H9 (cell line): ENCODE measurements around the gene TFAP2E. TPM values are rescaled to one million over a fixed set of nuclear protein-coding genes. Genes with fewer than 3 reads are reported as not detected.

Source experiments
- DNase-seq: peaks from one replicate; pipeline ENCODE4 v3.0.0-alpha.2; 2017
- H2AFZ ChIP-seq: one replicate; pipeline ENCODE4 v1.6.1; 2013; ENCODE audit warnings: mild to moderate bottlenecking, low read length, control low read depth, moderate library complexity
- H2AK5ac ChIP-seq: 2 replicates; pipeline ENCODE4 v1.6.1; 2013; ENCODE audit warnings: low read length, control low read depth, mixed read lengths; ENCODE audit not compliant: insufficient read length
- H2BK120ac ChIP-seq: one replicate; pipeline ENCODE4 v1.6.1; 2013; ENCODE audit warnings: low read depth, mild to moderate bottlenecking, low read length, control low read depth, inconsistent platforms; ENCODE audit not compliant: poor library complexity, severe bottlenecking
- H2BK12ac ChIP-seq: 2 replicates; pipeline ENCODE4 v1.6.1; 2013; ENCODE audit warnings: low read length, control low read depth, mixed read lengths, low read depth; ENCODE audit not compliant: insufficient read length
- H2BK15ac ChIP-seq: 2 replicates; pipeline ENCODE4 v1.6.1; 2013; ENCODE audit warnings: low read depth, low read length, control low read depth
- H2BK20ac ChIP-seq: one replicate; pipeline ENCODE4 v1.6.1; 2013; ENCODE audit warnings: low read depth, mild to moderate bottlenecking, low read length, control low read depth, inconsistent platforms; ENCODE audit not compliant: poor library complexity, severe bottlenecking
- H2BK5ac ChIP-seq: 2 replicates; pipeline ENCODE4 v1.6.1; 2013; ENCODE audit warnings: low read length, control low read depth, mixed read lengths; ENCODE audit not compliant: insufficient read length
- H3K14ac ChIP-seq: 2 replicates; pipeline ENCODE4 v1.6.1; 2013; ENCODE audit warnings: low read length, control low read depth; ENCODE audit not compliant: insufficient read depth
- H3K18ac ChIP-seq: 2 replicates; pipeline ENCODE4 v1.6.1; 2013; ENCODE audit warnings: low read depth, mild to moderate bottlenecking, mixed read lengths, low read length, control low read depth; ENCODE audit not compliant: insufficient read length
- H3K23ac ChIP-seq: 2 replicates; pipeline ENCODE4 v1.6.1; 2013; ENCODE audit warnings: low read length, control low read depth, mixed read lengths, low read depth; ENCODE audit not compliant: insufficient read length
- H3K23me2 ChIP-seq: 2 replicates; pipeline ENCODE4 v1.6.1; 2013; ENCODE audit warnings: low read depth, mild to moderate bottlenecking, mixed read lengths, low read length, control low read depth; ENCODE audit not compliant: insufficient read length, poor library complexity, severe bottlenecking
- H3K27ac ChIP-seq: 2 replicates; pipeline ENCODE4 v1.5.1; 2013; ENCODE audit warnings: low read length, control low read depth, mixed read lengths, low read depth; ENCODE audit not compliant: insufficient read length
- H3K27me3 ChIP-seq: 2 replicates; pipeline ENCODE4 v1.6.1; 2013; ENCODE audit warnings: low read length, control low read depth, inconsistent platforms; ENCODE audit not compliant: insufficient read depth
- H3K4ac ChIP-seq: 2 replicates; pipeline ENCODE4 v1.6.1; 2013; ENCODE audit warnings: low read depth, mild to moderate bottlenecking, control low read depth, inconsistent platforms, low read length, moderate library complexity
- H3K4me1 ChIP-seq: 2 replicates; pipeline ENCODE4 v1.6.1; 2013; ENCODE audit warnings: low read length, control low read depth, inconsistent platforms; ENCODE audit not compliant: insufficient read depth
- H3K4me2 ChIP-seq: 2 replicates; pipeline ENCODE4 v1.6.1; 2013; ENCODE audit warnings: low read length, control low read depth, mixed read lengths; ENCODE audit not compliant: insufficient read length, insufficient read depth
- H3K56ac ChIP-seq: 2 replicates; pipeline ENCODE4 v1.6.1; 2013; ENCODE audit warnings: low read depth, mild to moderate bottlenecking, mixed read lengths, low read length, control low read depth; ENCODE audit not compliant: insufficient read length
- H3K79me1 ChIP-seq: 2 replicates; pipeline ENCODE4 v1.6.1; 2013; ENCODE audit warnings: low read depth, mild to moderate bottlenecking, moderate library complexity, low read length, control low read depth, inconsistent platforms; ENCODE audit not compliant: insufficient read depth, poor library complexity, severe bottlenecking
- H3K79me2 ChIP-seq: 2 replicates; pipeline ENCODE4 v1.6.1; 2013; ENCODE audit warnings: low read length, control low read depth, inconsistent platforms; ENCODE audit not compliant: insufficient read depth
- H3K9ac ChIP-seq: 2 replicates; pipeline ENCODE4 v1.6.1; 2013; ENCODE audit warnings: low read length, control low read depth, mixed read lengths; ENCODE audit not compliant: insufficient read length; ENCODE audit errors: extremely low read depth
- H3K9me3 ChIP-seq: one replicate; pipeline ENCODE4 v1.6.1; 2013; ENCODE audit warnings: low read depth, low read length, inconsistent platforms; ENCODE audit not compliant: control insufficient read depth
- H3T11ph ChIP-seq: one replicate; pipeline ENCODE4 v1.6.1; 2013; ENCODE audit warnings: mild to moderate bottlenecking, low read length, control low read depth, inconsistent platforms
- H4K20me1 ChIP-seq: one replicate; pipeline ENCODE4 v1.6.1; 2013; ENCODE audit not compliant: control insufficient read depth, insufficient read length, insufficient read depth
- H4K5ac ChIP-seq: 2 replicates; pipeline ENCODE4 v1.6.1; 2013; ENCODE audit warnings: low read depth, mild to moderate bottlenecking, mixed read lengths, low read length, control low read depth; ENCODE audit not compliant: insufficient read length
- H4K8ac ChIP-seq: replicated peaks from 2 replicates; pipeline ENCODE4 v1.6.1; 2013; ENCODE audit warnings: low read length, control low read depth, mixed read lengths, low read depth; ENCODE audit not compliant: insufficient read length
- H4K91ac ChIP-seq: 2 replicates; pipeline ENCODE4 v1.6.1; 2013; ENCODE audit warnings: low read depth, mild to moderate bottlenecking, moderate library complexity, mixed read lengths, low read length, control low read depth; ENCODE audit not compliant: insufficient read length
- H3K27ac Mint-ChIP-seq, 3 experiments: 2 replicates in 2 of 3; 3 replicates in 1 of 3; pipeline ENCODE4 v1.8.0; 2020 to 2021; ENCODE audit warnings: mixed read lengths in 3 of 3, mild to moderate bottlenecking in 1 of 3, moderate library complexity in 1 of 3
- H3K27me3 Mint-ChIP-seq: 2 replicates; pipeline ENCODE4 v1.8.0; 2021; ENCODE audit warnings: low read depth, mild to moderate bottlenecking, moderate library complexity, mixed read lengths
- H3K36me3 Mint-ChIP-seq, 3 experiments: 2 replicates in 2 of 3; 3 replicates in 1 of 3; pipeline ENCODE4 v1.8.0; 2020 to 2021; ENCODE audit warnings: low read depth in 3 of 3, mixed read lengths in 3 of 3; ENCODE audit not compliant: insufficient read depth in 1 of 3
- H3K4me1 Mint-ChIP-seq, 2 experiments: 2 replicates each; pipeline ENCODE4 v1.8.0; 2020; ENCODE audit warnings: mixed read lengths in 2 of 2
- H3K4me3 Mint-ChIP-seq, 2 experiments: 2 replicates in 1 of 2; 3 replicates in 1 of 2; pipeline ENCODE4 v1.8.0; 2020 to 2021; ENCODE audit warnings: mild to moderate bottlenecking in 2 of 2, mixed read lengths in 2 of 2, moderate library complexity in 1 of 2
- H3K9me3 Mint-ChIP-seq, 2 experiments: 2 replicates in 1 of 2; 3 replicates in 1 of 2; pipeline ENCODE4 v1.8.0; 2020; ENCODE audit warnings: mild to moderate bottlenecking in 2 of 2, mixed read lengths in 2 of 2, moderate library complexity in 1 of 2
- WGBS: extraction: QIAGEN DNeasy Blood & Tissue Kit; methylation state at CpG from one replicate; pipeline ENCODE4 v1.1.7; 2013; ENCODE audit warnings: missing lambda C conversion rate, low lambda C conversion rate, mixed read lengths; ENCODE audit not compliant: insufficient read length; ENCODE audit errors: extremely low coverage; 5-methylcytosine and 5-hydroxymethylcytosine counted together
- total RNA-seq: library from RNA; stranded (reverse); gene quantifications from 2 replicates; pipeline ENCODE4 v1.2.1, GENCODE V29; 2021
- TF ChIP-seq, protein P1 (sequence below): fragments of 200-600 bp; sonication (generic); conservative IDR thresholded peaks from 3 replicates; pipeline ENCODE4 v1.8.0; 2021; ENCODE audit warnings: antibody characterized with exemption, mild to moderate bottlenecking

Gene TFAP2E
- total RNA-seq, 1 experiment from 2014 or later = 0.70 TPM

DNA sequence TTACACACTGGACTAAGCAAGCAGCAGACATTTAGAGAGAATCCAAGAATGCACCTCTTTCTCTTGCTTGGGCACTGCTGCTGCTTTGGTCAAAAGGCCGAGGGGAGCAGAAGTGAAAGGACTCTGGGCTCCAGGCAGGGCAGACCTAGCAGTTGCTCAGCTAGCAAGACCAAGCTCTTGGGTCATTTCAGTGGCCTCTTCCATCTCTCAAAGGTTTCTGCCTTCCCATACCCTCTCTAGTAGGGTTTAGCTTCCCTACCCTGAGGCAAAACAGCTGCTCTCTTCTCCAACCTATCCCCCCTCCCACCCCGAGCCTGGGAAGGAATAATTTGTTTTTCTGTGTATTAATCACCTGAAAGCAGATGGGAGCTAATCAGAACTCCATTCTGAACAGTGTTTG, 25.8 kb downstream of the TFAP2E start:
- H3K79me1 ChIP-seq = no peaks in the 10 kb centered on the region
- H3K27ac Mint-ChIP-seq = peak overlapping the region in 1 of 3 experiments; percentile 67; a peak in 2 of 7 replicates
- H3K18ac ChIP-seq = no peak overlapping the region
- H2BK15ac ChIP-seq = no peak overlapping the region
- no peak overlapping the region for H3T11ph ChIP-seq
- H2AK5ac ChIP-seq = no peak overlapping the region
- H3K23ac ChIP-seq = no peak overlapping the region
- H4K8ac ChIP-seq = no peak overlapping the region
- no peak overlapping the region for H3K4me3 Mint-ChIP-seq
- H3K4me1 Mint-ChIP-seq = no peaks in the 10 kb centered on the region
- DNase-seq = no peak
- no peak overlapping the region for H4K5ac ChIP-seq
- no peaks in the 10 kb centered on the region for H3K9me3 ChIP-seq
- H4K20me1 ChIP-seq = no peaks in the 10 kb centered on the region
- no peak overlapping the region for H2BK12ac ChIP-seq
- no peak overlapping the region for H2BK20ac ChIP-seq
- no peak overlapping the region for H3K4me2 ChIP-seq
- H3K14ac ChIP-seq = no peak overlapping the region
- H3K36me3 Mint-ChIP-seq = peaks cover 10 to 31% (median 19%) of the 10 kb centered on the region in 3 experiments
- no CpG with 5 or more reads among the region's 2 CpGs for WGBS
- H3K4me1 ChIP-seq = no peaks in the 10 kb centered on the region
- no peaks in the 10 kb centered on the region for H3K27me3 ChIP-seq
- H3K79me2 ChIP-seq = no peaks in the 10 kb centered on the region
- H3K9ac ChIP-seq = no peak overlapping the region
- no peak overlapping the region for H4K91ac ChIP-seq
- H2BK120ac ChIP-seq = no peak overlapping the region
- no peak overlapping the region for H2AFZ ChIP-seq
- H3K4ac ChIP-seq = no peak overlapping the region
- no peaks in the 10 kb centered on the region for H3K9me3 Mint-ChIP-seq
- H2BK5ac ChIP-seq = no peak overlapping the region
- H3K56ac ChIP-seq = no peak overlapping the region
- TF ChIP-seq, protein P1, sequence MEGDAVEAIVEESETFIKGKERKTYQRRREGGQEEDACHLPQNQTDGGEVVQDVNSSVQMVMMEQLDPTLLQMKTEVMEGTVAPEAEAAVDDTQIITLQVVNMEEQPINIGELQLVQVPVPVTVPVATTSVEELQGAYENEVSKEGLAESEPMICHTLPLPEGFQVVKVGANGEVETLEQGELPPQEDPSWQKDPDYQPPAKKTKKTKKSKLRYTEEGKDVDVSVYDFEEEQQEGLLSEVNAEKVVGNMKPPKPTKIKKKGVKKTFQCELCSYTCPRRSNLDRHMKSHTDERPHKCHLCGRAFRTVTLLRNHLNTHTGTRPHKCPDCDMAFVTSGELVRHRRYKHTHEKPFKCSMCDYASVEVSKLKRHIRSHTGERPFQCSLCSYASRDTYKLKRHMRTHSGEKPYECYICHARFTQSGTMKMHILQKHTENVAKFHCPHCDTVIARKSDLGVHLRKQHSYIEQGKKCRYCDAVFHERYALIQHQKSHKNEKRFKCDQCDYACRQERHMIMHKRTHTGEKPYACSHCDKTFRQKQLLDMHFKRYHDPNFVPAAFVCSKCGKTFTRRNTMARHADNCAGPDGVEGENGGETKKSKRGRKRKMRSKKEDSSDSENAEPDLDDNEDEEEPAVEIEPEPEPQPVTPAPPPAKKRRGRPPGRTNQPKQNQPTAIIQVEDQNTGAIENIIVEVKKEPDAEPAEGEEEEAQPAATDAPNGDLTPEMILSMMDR = no peak
- H3K23me2 ChIP-seq = no peaks in the 10 kb centered on the region
- H3K27ac ChIP-seq = no peak overlapping the region
- no peaks in the 10 kb centered on the region for H3K27me3 Mint-ChIP-seq
